Measurements from ENCODE around the gene SUPT20HL1.

SUPT20HL1 gene

GRCh38 chrX:24339911-24340310 is 20.5 kb upstream of the SUPT20HL1 start:
- ATAC-seq = no peak
- TF ChIP-seq CREB5 (CRISPR knock-in tag; IDR thresholded peaks at IDR 0.05; ENCODE audit: low read depth) = no peak
- TF ChIP-seq ZFP30 (CRISPR knock-in tag; IDR thresholded peaks at IDR 0.05) = no peak
- TF ChIP-seq SNAI2 (CRISPR knock-in tag; IDR thresholded peaks at IDR 0.05) = no peak
- TF ChIP-seq ARNTL (CRISPR knock-in tag; IDR thresholded peaks at IDR 0.05; ENCODE audit: borderline replicate concordance, low read depth) = no peak
- no peak for TF ChIP-seq ZNF565 (CRISPR knock-in tag; conservative IDR thresholded peaks at IDR 0.05; ENCODE audit: low read depth)
- TF ChIP-seq ZFP3 (CRISPR knock-in tag; IDR thresholded peaks at IDR 0.05) = no peak
- no peak for TF ChIP-seq CSDC2 (CRISPR knock-in tag; IDR thresholded peaks at IDR 0.05)
- TF ChIP-seq RARB (CRISPR knock-in tag; IDR thresholded peaks at IDR 0.05) = no peak
- TF ChIP-seq BACH2 (CRISPR knock-in tag; IDR thresholded peaks at IDR 0.05; ENCODE audit: borderline replicate concordance) = no peak
- TF ChIP-seq OSR1 (CRISPR knock-in tag; IDR thresholded peaks at IDR 0.05) = no peak
- no peak for TF ChIP-seq PATZ1 (CRISPR knock-in tag; IDR thresholded peaks at IDR 0.05; ENCODE audit: borderline replicate concordance)
- no peak for TF ChIP-seq ZNF70 (CRISPR knock-in tag; IDR thresholded peaks at IDR 0.05)
- TF ChIP-seq, protein P1, sequence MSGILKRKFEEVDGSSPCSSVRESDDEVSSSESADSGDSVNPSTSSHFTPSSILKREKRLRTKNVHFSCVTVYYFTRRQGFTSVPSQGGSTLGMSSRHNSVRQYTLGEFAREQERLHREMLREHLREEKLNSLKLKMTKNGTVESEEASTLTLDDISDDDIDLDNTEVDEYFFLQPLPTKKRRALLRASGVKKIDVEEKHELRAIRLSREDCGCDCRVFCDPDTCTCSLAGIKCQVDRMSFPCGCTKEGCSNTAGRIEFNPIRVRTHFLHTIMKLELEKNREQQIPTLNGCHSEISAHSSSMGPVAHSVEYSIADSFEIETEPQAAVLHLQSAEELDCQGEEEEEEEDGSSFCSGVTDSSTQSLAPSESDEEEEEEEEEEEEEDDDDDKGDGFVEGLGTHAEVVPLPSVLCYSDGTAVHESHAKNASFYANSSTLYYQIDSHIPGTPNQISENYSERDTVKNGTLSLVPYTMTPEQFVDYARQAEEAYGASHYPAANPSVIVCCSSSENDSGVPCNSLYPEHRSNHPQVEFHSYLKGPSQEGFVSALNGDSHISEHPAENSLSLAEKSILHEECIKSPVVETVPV (CRISPR knock-in tag; IDR thresholded peaks at IDR 0.05) = no peak
- no peak for TF ChIP-seq ISL1 (CRISPR knock-in tag; IDR thresholded peaks at IDR 0.05)
- TF ChIP-seq ZNF8 (CRISPR knock-in tag; IDR thresholded peaks at IDR 0.05) = no peak

DNA sequence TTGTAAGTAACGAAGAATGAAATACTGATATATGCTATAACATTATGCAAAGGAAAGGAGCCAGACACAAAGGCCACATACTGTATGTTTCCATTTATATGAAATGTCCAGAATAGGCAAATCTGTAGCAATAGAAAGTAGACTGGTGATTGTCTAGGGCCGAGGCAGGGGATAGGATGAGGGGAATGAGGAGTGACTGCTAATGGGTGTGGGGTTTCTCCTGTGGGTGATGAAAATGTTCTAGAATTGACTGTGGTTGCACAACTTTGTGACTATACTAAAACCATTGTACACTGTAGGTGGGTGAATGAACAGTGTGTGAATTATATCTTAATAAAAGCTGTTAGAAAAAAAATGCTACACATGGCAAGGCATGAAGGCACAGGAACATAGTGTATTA is 19.9 kb upstream of the SUPT20HL1 start:
- no peak for ATAC-seq
- no peak for TF ChIP-seq ARNTL (CRISPR knock-in tag; IDR thresholded peaks at IDR 0.05; ENCODE audit: borderline replicate concordance, low read depth)
- no peak for TF ChIP-seq RARB (CRISPR knock-in tag; IDR thresholded peaks at IDR 0.05)
- TF ChIP-seq ZFP30 (CRISPR knock-in tag; IDR thresholded peaks at IDR 0.05) = no peak
- no peak for TF ChIP-seq SNAI2 (CRISPR knock-in tag; IDR thresholded peaks at IDR 0.05)
- TF ChIP-seq ZC3H10 (CRISPR knock-in tag; IDR thresholded peaks at IDR 0.05) = no peak
- TF ChIP-seq ISL1 (CRISPR knock-in tag; IDR thresholded peaks at IDR 0.05) = no peak
- no peak for TF ChIP-seq ZNF70 (CRISPR knock-in tag; IDR thresholded peaks at IDR 0.05)
- TF ChIP-seq PATZ1 (CRISPR knock-in tag; IDR thresholded peaks at IDR 0.05; ENCODE audit: borderline replicate concordance) = no peak
- no peak for TF ChIP-seq CREB5 (CRISPR knock-in tag; IDR thresholded peaks at IDR 0.05; ENCODE audit: low read depth)
- TF ChIP-seq ZNF8 (CRISPR knock-in tag; IDR thresholded peaks at IDR 0.05) = no peak
- no peak for TF ChIP-seq BACH2 (CRISPR knock-in tag; IDR thresholded peaks at IDR 0.05; ENCODE audit: borderline replicate concordance)

DNA sequence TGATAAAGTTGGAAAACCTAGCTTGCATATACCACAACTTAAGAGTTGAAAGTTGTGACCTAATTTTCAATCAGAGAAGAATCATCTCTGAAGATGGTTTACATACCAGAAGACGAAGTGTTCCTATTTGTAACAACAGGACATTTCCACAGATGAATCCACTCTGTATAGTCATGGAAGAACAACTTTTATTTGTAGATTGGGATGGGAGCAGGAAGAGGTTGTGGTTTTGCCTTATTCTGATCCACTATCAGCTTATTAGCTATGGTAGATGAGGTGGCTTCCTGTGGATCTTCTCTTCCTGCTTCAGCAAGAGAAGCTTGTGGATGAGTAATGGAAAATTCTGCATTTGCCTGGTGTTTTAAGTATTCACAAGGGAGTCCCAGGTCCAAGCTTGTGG is 18.6 kb upstream of the SUPT20HL1 start:
- TF ChIP-seq TOX (CRISPR knock-in tag; IDR thresholded peaks at IDR 0.05; ENCODE audit: borderline replicate concordance) = no peak
- TF ChIP-seq TCF4 (CRISPR knock-in tag; IDR thresholded peaks at IDR 0.05; ENCODE audit: borderline replicate concordance) = no peak
- TF ChIP-seq ARNTL (CRISPR knock-in tag; IDR thresholded peaks at IDR 0.05; ENCODE audit: borderline replicate concordance, low read depth) = no peak
- no peak for TF ChIP-seq ZNF8 (CRISPR knock-in tag; IDR thresholded peaks at IDR 0.05)
- TF ChIP-seq SNAI2 (CRISPR knock-in tag; IDR thresholded peaks at IDR 0.05) = no peak
- TF ChIP-seq, protein P2, sequence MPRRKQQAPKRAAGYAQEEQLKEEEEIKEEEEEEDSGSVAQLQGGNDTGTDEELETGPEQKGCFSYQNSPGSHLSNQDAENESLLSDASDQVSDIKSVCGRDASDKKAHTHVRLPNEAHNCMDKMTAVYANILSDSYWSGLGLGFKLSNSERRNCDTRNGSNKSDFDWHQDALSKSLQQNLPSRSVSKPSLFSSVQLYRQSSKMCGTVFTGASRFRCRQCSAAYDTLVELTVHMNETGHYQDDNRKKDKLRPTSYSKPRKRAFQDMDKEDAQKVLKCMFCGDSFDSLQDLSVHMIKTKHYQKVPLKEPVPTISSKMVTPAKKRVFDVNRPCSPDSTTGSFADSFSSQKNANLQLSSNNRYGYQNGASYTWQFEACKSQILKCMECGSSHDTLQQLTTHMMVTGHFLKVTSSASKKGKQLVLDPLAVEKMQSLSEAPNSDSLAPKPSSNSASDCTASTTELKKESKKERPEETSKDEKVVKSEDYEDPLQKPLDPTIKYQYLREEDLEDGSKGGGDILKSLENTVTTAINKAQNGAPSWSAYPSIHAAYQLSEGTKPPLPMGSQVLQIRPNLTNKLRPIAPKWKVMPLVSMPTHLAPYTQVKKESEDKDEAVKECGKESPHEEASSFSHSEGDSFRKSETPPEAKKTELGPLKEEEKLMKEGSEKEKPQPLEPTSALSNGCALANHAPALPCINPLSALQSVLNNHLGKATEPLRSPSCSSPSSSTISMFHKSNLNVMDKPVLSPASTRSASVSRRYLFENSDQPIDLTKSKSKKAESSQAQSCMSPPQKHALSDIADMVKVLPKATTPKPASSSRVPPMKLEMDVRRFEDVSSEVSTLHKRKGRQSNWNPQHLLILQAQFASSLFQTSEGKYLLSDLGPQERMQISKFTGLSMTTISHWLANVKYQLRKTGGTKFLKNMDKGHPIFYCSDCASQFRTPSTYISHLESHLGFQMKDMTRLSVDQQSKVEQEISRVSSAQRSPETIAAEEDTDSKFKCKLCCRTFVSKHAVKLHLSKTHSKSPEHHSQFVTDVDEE (CRISPR knock-in tag; IDR thresholded peaks at IDR 0.05) = no peak
- TF ChIP-seq BACH2 (CRISPR knock-in tag; IDR thresholded peaks at IDR 0.05; ENCODE audit: borderline replicate concordance) = no peak
- TF ChIP-seq, protein P1 (CRISPR knock-in tag; IDR thresholded peaks at IDR 0.05) = no peak
- no peak for TF ChIP-seq ISL1 (CRISPR knock-in tag; IDR thresholded peaks at IDR 0.05)
- TF ChIP-seq PATZ1 (CRISPR knock-in tag; IDR thresholded peaks at IDR 0.05; ENCODE audit: borderline replicate concordance) = no peak
- TF ChIP-seq ZFP3 (CRISPR knock-in tag; IDR thresholded peaks at IDR 0.05) = no peak
- no peak for TF ChIP-seq ZFP30 (CRISPR knock-in tag; IDR thresholded peaks at IDR 0.05)
- ATAC-seq = no peak
